AG10803 (cell line): Measurements from ENCODE around the gene SAMD4A.
A peak's percentile ranks its signal among the peaks of the same experiment; 100 is the strongest.

Source experiments
- DNase-seq: peaks from one replicate; pipeline ENCODE4 v3.0.0; 2010; ENCODE audit warnings: low read depth
- H3K4me3 ChIP-seq: 2 replicates; pipeline ENCODE4 v1.5.1; 2011; ENCODE audit warnings: mild to moderate bottlenecking, low read length, control low read depth
- TF ChIP-seq, protein P1 (sequence below): conservative IDR thresholded peaks from 2 replicates; pipeline ENCODE4 v1.5.1; 2011; ENCODE audit warnings: mild to moderate bottlenecking, low read length, control low read depth, inconsistent platforms

SAMD4A gene

GRCh38 chr14:54789166-54789565 is 222.2 kb downstream of the SAMD4A start:
- DNase-seq, result no peak
- no peak overlapping the region for H3K4me3 ChIP-seq
- TF ChIP-seq, protein P1, sequence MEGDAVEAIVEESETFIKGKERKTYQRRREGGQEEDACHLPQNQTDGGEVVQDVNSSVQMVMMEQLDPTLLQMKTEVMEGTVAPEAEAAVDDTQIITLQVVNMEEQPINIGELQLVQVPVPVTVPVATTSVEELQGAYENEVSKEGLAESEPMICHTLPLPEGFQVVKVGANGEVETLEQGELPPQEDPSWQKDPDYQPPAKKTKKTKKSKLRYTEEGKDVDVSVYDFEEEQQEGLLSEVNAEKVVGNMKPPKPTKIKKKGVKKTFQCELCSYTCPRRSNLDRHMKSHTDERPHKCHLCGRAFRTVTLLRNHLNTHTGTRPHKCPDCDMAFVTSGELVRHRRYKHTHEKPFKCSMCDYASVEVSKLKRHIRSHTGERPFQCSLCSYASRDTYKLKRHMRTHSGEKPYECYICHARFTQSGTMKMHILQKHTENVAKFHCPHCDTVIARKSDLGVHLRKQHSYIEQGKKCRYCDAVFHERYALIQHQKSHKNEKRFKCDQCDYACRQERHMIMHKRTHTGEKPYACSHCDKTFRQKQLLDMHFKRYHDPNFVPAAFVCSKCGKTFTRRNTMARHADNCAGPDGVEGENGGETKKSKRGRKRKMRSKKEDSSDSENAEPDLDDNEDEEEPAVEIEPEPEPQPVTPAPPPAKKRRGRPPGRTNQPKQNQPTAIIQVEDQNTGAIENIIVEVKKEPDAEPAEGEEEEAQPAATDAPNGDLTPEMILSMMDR, result no peak

DNA sequence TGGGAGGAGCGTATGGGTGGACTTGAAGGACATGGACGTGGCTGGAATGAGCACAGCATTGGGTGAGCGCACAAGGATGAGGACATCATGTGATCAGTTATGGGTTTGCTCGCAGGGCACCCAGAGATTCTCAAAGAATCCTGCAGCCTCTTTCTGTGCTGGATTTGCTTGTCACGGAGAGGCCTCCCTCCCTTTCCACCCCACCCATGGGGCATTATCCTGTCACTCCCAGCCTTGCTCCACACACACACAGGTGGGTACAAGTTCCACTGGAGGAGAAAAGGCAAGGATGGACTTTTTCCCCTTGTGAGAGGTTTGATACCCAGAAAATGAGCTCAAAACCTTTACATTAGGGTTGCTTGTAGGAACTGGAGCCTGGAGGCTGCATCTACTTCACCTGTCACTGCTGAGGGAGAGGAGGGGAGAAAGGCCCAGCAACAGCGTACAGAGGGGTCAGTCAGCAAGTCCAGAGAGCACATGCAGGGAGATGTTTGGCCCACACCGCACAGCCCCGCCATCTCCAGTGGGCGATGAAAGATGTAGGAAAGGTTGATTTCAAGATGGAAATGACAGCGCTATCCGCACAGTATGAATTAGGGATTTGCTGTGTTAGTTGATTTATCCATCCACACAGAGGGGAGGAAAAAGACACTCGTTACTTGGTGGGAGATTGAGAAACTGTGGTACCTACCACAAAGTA is 223.0 kb downstream of the SAMD4A start:
- H3K4me3 ChIP-seq, result no peak overlapping the region
- no peak for DNase-seq
- TF ChIP-seq, protein P1, result no peak

GRCh38 chr14:54791001-54791400 is 224.1 kb downstream of the SAMD4A start:
- no peak overlapping the region for H3K4me3 ChIP-seq
- TF ChIP-seq, protein P1, result no peak
- DNase-seq, result no peak

DNA sequence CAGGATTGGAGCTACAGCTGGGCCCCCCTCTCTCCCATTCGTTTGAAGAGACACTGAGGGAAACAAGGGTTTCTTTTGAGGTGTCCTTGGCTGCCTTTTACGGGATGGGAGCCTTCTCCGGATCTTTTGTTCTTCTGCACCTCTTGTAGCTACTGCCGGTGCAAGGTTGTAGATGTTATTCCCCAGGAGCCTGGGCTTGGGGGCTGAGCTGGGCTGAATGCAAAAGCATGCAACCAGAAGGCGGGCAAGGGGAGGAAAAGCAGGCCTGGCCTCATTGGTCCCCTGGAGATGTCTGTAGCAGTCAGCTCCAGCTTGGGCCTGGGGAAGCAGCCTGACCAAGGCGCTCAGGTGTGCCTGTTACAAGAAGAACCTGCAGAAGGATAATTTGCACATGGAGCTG is 225.4 kb downstream of the SAMD4A start:
- DNase-seq, result no peak
- TF ChIP-seq, protein P1, result no peak
- no peak overlapping the region for H3K4me3 ChIP-seq

DNA sequence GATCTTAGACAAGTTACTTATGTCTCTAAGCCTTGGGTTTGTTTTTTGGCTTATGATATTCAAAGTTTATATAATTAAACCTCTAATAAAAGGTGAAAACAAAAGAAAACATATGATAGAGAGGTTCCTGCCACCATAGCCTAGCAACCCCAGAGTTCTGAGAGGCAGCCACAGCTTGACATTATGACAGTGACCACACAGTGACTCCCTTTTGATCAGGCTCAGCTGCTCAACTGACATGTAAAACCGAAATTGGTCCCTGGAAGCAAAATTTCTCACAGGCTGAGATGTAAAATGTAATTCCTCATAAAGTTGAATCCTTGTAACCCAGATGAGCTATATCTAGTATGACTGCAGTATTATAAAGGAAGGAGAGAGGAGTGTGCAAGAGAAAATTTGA is 227.2 kb downstream of the SAMD4A start:
- TF ChIP-seq, protein P1, result no peak

GRCh38 chr14:54794796-54795195 is 227.9 kb downstream of the SAMD4A start:
- H3K4me3 ChIP-seq, result no peak overlapping the region
- TF ChIP-seq, protein P1, result no peak
- DNase-seq, result no peak

More for the DNA sequence above, 227.2 kb downstream of the SAMD4A start:
- DNase-seq, result no peak
- no peak overlapping the region for H3K4me3 ChIP-seq

GRCh38 chr14:54796961-54797360 is 230.0 kb downstream of the SAMD4A start:
- peak; percentile 71 for DNase-seq
- H3K4me3 ChIP-seq, result no peak overlapping the region
- TF ChIP-seq, protein P1, result no peak
